ENCODE measurements around the gene ECPAS. TPM values are rescaled to one million over a fixed set of nuclear protein-coding genes. Genes with fewer than 3 reads are reported as not detected.

The ECPAS gene
- total RNA-seq, 2 experiments from 2014 or later, result 41.0 to 63.2 TPM

DNA sequence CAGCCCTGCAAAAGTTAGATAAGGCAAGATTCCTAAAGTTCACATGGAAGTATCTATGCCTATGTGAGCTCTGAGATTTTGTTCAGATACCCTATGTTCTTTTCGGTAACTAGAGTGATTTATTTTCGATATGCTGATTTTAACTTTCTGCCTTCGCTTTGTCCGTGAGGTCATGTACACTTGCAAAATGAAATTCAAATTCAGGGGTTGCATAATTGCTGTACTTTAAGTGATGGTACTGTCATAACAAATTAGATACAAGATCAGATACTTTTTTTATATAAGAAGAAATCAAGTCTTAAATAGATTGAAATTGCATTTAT is 350 bp upstream of the ECPAS start:
- peak overlapping the region; percentile 95 for H2AFZ ChIP-seq (ENCODE audit: low read length)
- H3K9me2 ChIP-seq (ENCODE audit: insufficient read depth, low read length), result no peaks in the 10 kb centered on the region
- no peak for TF ChIP-seq CTCF (conservative IDR thresholded peaks at IDR 0.05; ENCODE audit: low read length)
- no peak for TF ChIP-seq EZH2phosphoT487 (IDR thresholded peaks at IDR 0.05; ENCODE audit: borderline replicate concordance, low read depth, low read length)
- intact Hi-C loops (cut with micrococcal nuclease; ENCODE audit: unreplicated experiment), result loop anchor here (1.0 to 10.0 kb wide), 3 partner anchors 147 to 1270 kb away; partner anchors contain the start of genes DNAJC25, PTBP3 and SNX30
- CTCF ChIA-PET (ENCODE audit: unreplicated experiment), result no interaction called here
- TSS peak; percentile 82 for BruUV-seq (replicated peaks)
- H3K4me1 ChIP-seq (ENCODE audit: insufficient read depth, low read length, poor library complexity, severe bottlenecking), result peaks cover 9% of the 10 kb centered on the region
- peak overlapping the region; percentile 78 for H3K4me2 ChIP-seq (ENCODE audit: low read length)
- peaks cover 35% of the 10 kb centered on the region for H3K79me2 ChIP-seq (ENCODE audit: insufficient read depth, low read depth, low read length)
- H3K27ac ChIP-seq (ENCODE audit: low read depth, low read length, poor library complexity, severe bottlenecking), result peak overlapping the region; percentile 72
- H3K4me3 ChIP-seq (ENCODE audit: low read depth, low read length, poor library complexity, severe bottlenecking), result peak overlapping the region; percentile 99
- 0 out of 2 replicates have a peak, but pooled peaks cover 3% of the 10 kb centered on the region for H4K20me1 ChIP-seq (ENCODE audit: insufficient read depth, low read length)
- H3K9me3 ChIP-seq (ENCODE audit: low read length), result no peaks in the 10 kb centered on the region
- no peak for DNase-seq (ENCODE audit: low spot score)
- POLR2A ChIA-PET, result interaction anchor here (0.6 to 1.8 kb wide), 2 partner anchors 147 to 187 kb away, joined by 3 to 4 read pairs; partner anchors contain the start of gene DNAJC25
- H3K36me3 ChIP-seq (ENCODE audit: insufficient read depth, low read length), result peaks cover 4% of the 10 kb centered on the region; the same call in 1 of the 2 replicates

GRCh38 chr9:111483439-111483857 is 735 bp downstream of the ECPAS start:
- BruUV-seq (replicated peaks), result no TSS peak
- Histone ChIP-seq H3K4me2 (ENCODE audit: low read length) (peak overlapping the region; percentile 42; the same call in 1 of the 2 replicates), H3K9me3 (ENCODE audit: low read length) (no peaks in the 10 kb centered on the region), H3K36me3 (ENCODE audit: insufficient read depth, low read length) (peaks cover 4% of the 10 kb centered on the region; the same call in 1 of the 2 replicates), H3K9me2 (ENCODE audit: insufficient read depth, low read length) (no peaks in the 10 kb centered on the region), H4K20me1 (ENCODE audit: insufficient read depth, low read length) (0 out of 2 replicates have a peak, but pooled peaks cover 3% of the 10 kb centered on the region), H2AFZ (ENCODE audit: low read length) (no peak overlapping the region), H3K79me2 (ENCODE audit: insufficient read depth, low read depth, low read length) (peaks cover 46% of the 10 kb centered on the region), H3K4me1 (ENCODE audit: insufficient read depth, low read length, poor library complexity, severe bottlenecking) (peaks cover 9% of the 10 kb centered on the region), H3K27ac (ENCODE audit: low read depth, low read length, poor library complexity, severe bottlenecking) (peak overlapping the region; percentile 72), H3K4me3 (ENCODE audit: low read depth, low read length, poor library complexity, severe bottlenecking) (peak overlapping the region; percentile 99)
- ChIA-PET POLR2A (interaction anchor here (1.2 to 1.8 kb wide), 2 partner anchors 12 to 148 kb away, joined by 4 read pairs; partner anchors contain the start of gene DNAJC25), CTCF (ENCODE audit: unreplicated experiment) (interaction anchor here (0.5 to 0.6 kb wide), 2 partner anchors 15 to 417 kb away, joined by 3 to 4 read pairs; no protein-coding TSS in a partner anchor)
- TF ChIP-seq CTCF (conservative IDR thresholded peaks at IDR 0.05; ENCODE audit: low read length), result no peak
- no peak for TF ChIP-seq EZH2phosphoT487 (IDR thresholded peaks at IDR 0.05; ENCODE audit: borderline replicate concordance, low read depth, low read length)
- intact Hi-C loops (cut with micrococcal nuclease; ENCODE audit: unreplicated experiment), result loop anchor here (2.0 to 10.0 kb wide), 3 partner anchors 413 to 1271 kb away; partner anchors contain the start of genes PTBP3, SNX30 and UGCG
- peak; percentile 62 for DNase-seq (ENCODE audit: low spot score)

Measured in OCI-LY7 (cell line).